NK-92 (cell line): ENCODE measurements around the gene SLC31A2.

Experiments used
- DNase-seq: peaks from one replicate; lab custom pipeline; 2025; ENCODE audit not compliant: unreplicated experiment; lab: John Stamatoyannopoulos, UW

SLC31A2 gene

DNA sequence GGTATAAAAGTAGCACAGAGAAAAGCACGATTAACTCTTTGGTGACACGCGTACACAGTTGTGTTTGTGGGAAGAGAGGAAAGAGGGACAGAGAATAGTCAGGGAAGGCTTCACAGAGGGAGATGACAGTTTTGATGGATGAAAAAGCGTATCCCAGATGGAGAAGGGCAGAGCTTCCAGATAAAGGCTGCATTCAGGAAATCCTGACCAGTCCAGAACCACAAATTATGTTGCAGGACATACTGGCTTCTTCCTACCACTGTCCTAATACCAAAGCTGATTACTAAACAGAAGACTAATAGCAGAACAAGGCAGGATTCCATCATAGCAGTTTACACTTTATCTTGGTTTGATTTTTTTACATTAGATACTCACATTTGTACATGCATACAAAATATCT, 34.5 kb downstream of the SLC31A2 start:
- no peak for DNase-seq

GRCh38 chr9:113186137-113186755, 35.4 kb downstream of the SLC31A2 start:
- no peak for DNase-seq

DNA sequence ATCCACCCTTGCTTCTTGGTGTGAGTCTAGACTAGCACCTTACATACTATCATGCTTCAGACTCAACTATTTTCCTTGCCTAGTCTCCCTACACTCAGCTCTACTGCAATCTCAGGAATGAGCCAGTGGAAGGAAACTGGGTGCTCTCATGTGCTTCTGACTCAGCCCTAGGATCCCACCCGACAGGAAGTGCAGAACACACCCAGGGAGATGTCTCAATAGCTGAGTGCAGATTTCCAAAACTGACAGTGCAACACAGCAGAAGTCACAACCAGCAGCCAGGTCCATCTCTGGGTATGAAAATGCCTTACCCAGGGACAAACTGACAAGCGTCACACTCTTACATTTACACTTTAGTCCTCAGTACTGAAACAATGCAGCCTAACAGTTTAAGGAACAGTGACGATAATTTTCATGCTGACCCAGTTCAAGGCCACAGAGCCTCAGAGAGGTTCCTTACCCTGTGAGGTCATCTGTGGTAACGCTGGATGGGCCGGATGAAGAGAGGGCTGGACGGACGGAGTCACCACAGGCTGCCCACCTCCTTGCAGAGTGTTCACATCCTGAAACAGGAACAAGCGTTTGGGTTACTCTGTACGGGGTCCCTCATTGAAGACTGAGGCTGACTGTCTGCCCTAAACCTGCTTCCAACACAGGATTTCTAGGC, 37.3 kb downstream of the SLC31A2 start:
- no peak for DNase-seq

GRCh38 chr9:113192455-113192854, 41.6 kb downstream of the SLC31A2 start:
- no peak for DNase-seq

- no peak for DNase-seq
These were observed 49.0 kb downstream of the SLC31A2 start for GRCh38 chr9:113199683-113200329.

GRCh38 chr9:113205432-113205831, 54.6 kb downstream of the SLC31A2 start:
- no peak for DNase-seq

- DNase-seq = no peak
These were observed 55.1 kb downstream of the SLC31A2 start for GRCh38 chr9:113205861-113206260.

DNA sequence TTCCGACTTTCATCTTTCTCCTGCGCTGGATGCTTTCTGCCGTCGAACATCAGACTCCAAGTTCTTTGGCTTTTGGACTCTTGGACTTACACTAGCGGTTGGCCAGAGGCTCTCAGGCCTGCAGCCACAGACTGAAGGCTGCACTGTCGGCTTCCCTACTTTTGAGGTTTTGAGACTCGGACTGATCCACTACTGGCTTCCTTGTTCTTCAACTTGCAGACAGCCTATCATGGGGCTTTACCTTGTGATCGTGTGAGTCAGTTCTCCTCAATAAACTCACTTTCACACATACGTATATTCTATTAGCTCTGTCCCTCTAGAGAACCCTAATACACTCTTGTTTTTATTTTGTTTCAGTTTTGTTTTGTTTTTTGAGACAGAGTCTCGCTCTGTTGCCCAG, 60.0 kb downstream of the SLC31A2 start:
- no peak for DNase-seq
